Neuronal stem cell (in vitro differentiated cells): Measurements from ENCODE around the gene ADSS1.
"Not testable (repeated sequence)": the region's sequence is repeated elsewhere in the genome, so short reads cannot be mapped to it uniquely, and the experiment has no call there.

Experiments used
- DNase-seq: peaks from one replicate; pipeline ENCODE4 v3.0.0-alpha.2; 2013; ENCODE audit warnings: low spot score
- H2AFZ ChIP-seq: one replicate; pipeline ENCODE4 v1.6.1; 2013; ENCODE audit warnings: mild to moderate bottlenecking, low read length, inconsistent platforms
- H2AK5ac ChIP-seq: 2 replicates; pipeline ENCODE4 v1.6.1; 2013; ENCODE audit warnings: low read depth, mild to moderate bottlenecking, inconsistent platforms, low read length, moderate library complexity, mixed read lengths
- H2BK120ac ChIP-seq: 2 replicates; pipeline ENCODE4 v1.6.1; 2013; ENCODE audit warnings: low read depth, mild to moderate bottlenecking, inconsistent platforms, low read length, moderate library complexity, mixed read lengths
- H2BK12ac ChIP-seq: one replicate; pipeline ENCODE4 v1.6.1; 2013; ENCODE audit warnings: low read length, inconsistent platforms
- H2BK15ac ChIP-seq: 2 replicates; pipeline ENCODE4 v1.6.1; 2013; ENCODE audit warnings: mild to moderate bottlenecking, low read length, inconsistent platforms, mixed read lengths
- H2BK5ac ChIP-seq: one replicate; pipeline ENCODE4 v1.6.1; 2013; ENCODE audit warnings: inconsistent platforms, mild to moderate bottlenecking, low read length, moderate library complexity
- H3K14ac ChIP-seq: one replicate; pipeline ENCODE4 v1.6.1; 2013; ENCODE audit warnings: low read length, inconsistent platforms
- H3K18ac ChIP-seq: 2 replicates; pipeline ENCODE4 v1.6.1; 2013; ENCODE audit warnings: low read length, inconsistent platforms
- H3K23ac ChIP-seq: 2 replicates; pipeline ENCODE4 v1.6.1; 2013; ENCODE audit warnings: low read depth, mild to moderate bottlenecking, mixed read lengths, low read length, inconsistent platforms; ENCODE audit not compliant: poor library complexity
- H3K27ac ChIP-seq: replicated peaks from 3 replicates; pipeline ENCODE4 v1.5.1; 2013; ENCODE audit warnings: low read length, inconsistent platforms
- H3K27me3 ChIP-seq, 3 experiments: 2 replicates each; pipeline ENCODE4 v1.6.1; 2013; ENCODE audit warnings: low read length in 3 of 3, mild to moderate bottlenecking in 2 of 3, inconsistent platforms in 1 of 3, low read depth in 1 of 3, mixed read lengths in 1 of 3, moderate library complexity in 1 of 3; ENCODE audit not compliant: control insufficient read depth in 3 of 3, insufficient read depth in 3 of 3
- H3K36me3 ChIP-seq, 2 donors: replicated peaks in 1 of 2; 2 replicates each; pipeline ENCODE4 v1.6.1; 2013; ENCODE audit warnings: low read length in 2 of 2; ENCODE audit not compliant: control insufficient read depth in 2 of 2, insufficient read depth in 2 of 2
- H3K4ac ChIP-seq: 2 replicates; pipeline ENCODE4 v1.6.1; 2013; ENCODE audit warnings: inconsistent platforms, mild to moderate bottlenecking, low read length, moderate library complexity
- H3K4me1 ChIP-seq, 2 donors: 1 replicate in 1 of 2; 2 replicates in 1 of 2; pipeline ENCODE4 v1.6.1; 2013; ENCODE audit warnings: low read length in 2 of 2, low read depth in 1 of 2; ENCODE audit not compliant: control insufficient read depth in 2 of 2, insufficient read depth in 1 of 2
- H3K4me2 ChIP-seq: one replicate; pipeline ENCODE4 v1.6.1; 2013; ENCODE audit warnings: mild to moderate bottlenecking, low read length, inconsistent platforms; ENCODE audit not compliant: insufficient read depth, poor library complexity, severe bottlenecking
- H3K4me3 ChIP-seq, 2 donors: 2 replicates each; pipeline ENCODE4 v1.5.1; 2013; ENCODE audit warnings: low read length in 2 of 2, mild to moderate bottlenecking in 2 of 2, inconsistent platforms in 1 of 2, moderate library complexity in 1 of 2
- H3K79me1 ChIP-seq: one replicate; pipeline ENCODE4 v1.6.1; 2013; ENCODE audit warnings: low read depth, mild to moderate bottlenecking, inconsistent platforms, low read length, moderate library complexity
- H3K9ac ChIP-seq: one replicate; pipeline ENCODE4 v1.6.1; 2013; ENCODE audit warnings: mild to moderate bottlenecking, low read depth, low read length, inconsistent platforms; ENCODE audit not compliant: poor library complexity
- H3K9me3 ChIP-seq, 2 donors: replicated peaks in 1 of 2; 2 replicates each; pipeline versions ENCODE3 to v1.6.1; 2013; ENCODE audit warnings: low read length in 2 of 2, mild to moderate bottlenecking in 2 of 2, inconsistent platforms in 1 of 2, low read depth in 1 of 2, mixed read lengths in 1 of 2, moderate library complexity in 1 of 2; ENCODE audit not compliant: control insufficient read depth in 2 of 2, insufficient read depth in 1 of 2
- H4K8ac ChIP-seq: one replicate; pipeline ENCODE4 v1.6.1; 2013; ENCODE audit warnings: low read depth, mild to moderate bottlenecking, inconsistent platforms, low read length, moderate library complexity
- H4K91ac ChIP-seq: one replicate; pipeline ENCODE4 v1.6.1; 2013; ENCODE audit warnings: low read length, low read depth, mild to moderate bottlenecking, inconsistent platforms; ENCODE audit not compliant: poor library complexity
- WGBS, 2 donors: extraction: QIAGEN DNeasy Blood & Tissue Kit; methylation state at CpG; one replicate each; pipeline ENCODE4 v1.1.7; 2013; ENCODE audit warnings: missing lambda C conversion rate in 2 of 2, mixed read lengths in 1 of 2; ENCODE audit not compliant: insufficient read length in 2 of 2, insufficient replicate concordance in 1 of 2; ENCODE audit errors: extremely low coverage in 2 of 2; 5-methylcytosine and 5-hydroxymethylcytosine counted together

ADSS1 gene

GRCh38 chr14:104728631-104729030 is 4.6 kb downstream of the ADSS1 start:
- Histone ChIP-seq H3K4me3 (no peak overlapping the region), H2AFZ (no peak overlapping the region), H3K4ac (peak overlapping the region; percentile 37), H3K36me3 (no peaks in the 10 kb centered on the region), H3K4me2 (no peak overlapping the region), H2AK5ac (peak overlapping the region; percentile 90), H3K4me1 (peaks cover 15 to 17% of the 10 kb centered on the region in 2 donors), H3K14ac (peak overlapping the region; percentile 89), H3K18ac (peak overlapping the region; percentile 71), H3K23ac (peak overlapping the region; percentile 17), H2BK15ac (peak overlapping the region; percentile 6), H3K27me3 (no peaks in the 10 kb centered on the region), H2BK12ac (no peak overlapping the region), H4K91ac (no peak overlapping the region), H3K9me3 (peaks cover 0 to 3% of the 10 kb centered on the region in 2 donors), H2BK120ac (no peak overlapping the region), H2BK5ac (peak overlapping the region; percentile 66), H3K27ac (no peak overlapping the region), H3K9ac (no peak overlapping the region), H4K8ac (no peak overlapping the region), H3K79me1 (peaks cover 14% of the 10 kb centered on the region)
- no peak for DNase-seq
- WGBS, 2 donors, result no CpG with 5 or more reads among the region's 17 CpGs

- not testable (repeated sequence) for H4K91ac ChIP-seq, H2BK120ac ChIP-seq, H3K18ac ChIP-seq, H3K4ac ChIP-seq, H4K8ac ChIP-seq, H2AFZ ChIP-seq, H2BK15ac ChIP-seq, H3K4me2 ChIP-seq, H3K27me3 ChIP-seq, H3K27ac ChIP-seq, H3K9me3 ChIP-seq, H2BK12ac ChIP-seq, H3K4me3 ChIP-seq, DNase-seq, H3K36me3 ChIP-seq
- peak overlapping the region; percentile 38 for H3K14ac ChIP-seq
- H3K79me1 ChIP-seq, result peaks cover 11% of the 10 kb centered on the region
- H3K23ac ChIP-seq, result peak overlapping the region; percentile 44
- H2BK5ac ChIP-seq, result peak overlapping the region; percentile 19
- H3K4me1 ChIP-seq, result peaks cover 13 to 15% of the 10 kb centered on the region in 2 donors
- no CpG with 5 or more reads among the region's 73 CpGs for WGBS, 2 donors
- peak overlapping the region; percentile 90 for H2AK5ac ChIP-seq
- peak overlapping the region; percentile 63 for H3K9ac ChIP-seq
Observed at GRCh38 chr14:104729176-104729834, 5.3 kb downstream of the ADSS1 start.

DNA sequence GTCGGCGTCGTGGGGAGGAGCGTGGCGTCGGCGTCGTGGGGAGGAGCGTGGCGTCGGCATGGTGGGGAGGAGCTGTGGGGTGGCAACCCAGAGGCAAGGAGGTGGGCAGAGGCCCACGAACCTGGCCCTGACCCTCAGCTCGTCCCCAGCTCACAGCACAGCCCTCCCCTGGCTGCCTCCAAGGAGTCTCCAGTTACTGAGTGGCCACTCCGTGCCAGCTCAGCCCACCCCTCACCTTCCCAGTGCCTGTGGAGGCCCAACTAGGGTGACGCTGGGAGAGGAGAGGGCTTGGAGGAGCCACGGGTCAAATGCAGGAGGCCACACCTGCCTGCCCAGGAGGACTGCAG is 5.8 kb downstream of the ADSS1 start:
- Histone ChIP-seq H3K4ac (no peak overlapping the region), H2BK12ac (no peak overlapping the region)

GRCh38 chr14:104730487-104730886 is 6.5 kb downstream of the ADSS1 start:
- no peak overlapping the region for H3K4ac ChIP-seq
- no peak overlapping the region for H2BK120ac ChIP-seq
- H3K9me3 ChIP-seq, result peaks cover 0 to 3% of the 10 kb centered on the region in 2 donors
- no peaks in the 10 kb centered on the region for H3K36me3 ChIP-seq
- no peak overlapping the region for H3K9ac ChIP-seq
- H3K4me2 ChIP-seq, result no peak overlapping the region
- no peak overlapping the region for H3K23ac ChIP-seq
- H2AFZ ChIP-seq, result no peak overlapping the region
- no peak for DNase-seq
- no peak overlapping the region for H3K4me3 ChIP-seq
- no CpG with 5 or more reads among the region's 5 CpGs for WGBS, 2 donors
- no peak overlapping the region for H3K18ac ChIP-seq
- H3K27me3 ChIP-seq, result no peaks in the 10 kb centered on the region
- H3K4me1 ChIP-seq, result peaks cover 5 to 11% of the 10 kb centered on the region in 2 donors
- H2BK15ac ChIP-seq, result no peak overlapping the region
- no peak overlapping the region for H4K91ac ChIP-seq
- H4K8ac ChIP-seq, result no peak overlapping the region
- H2BK12ac ChIP-seq, result peak overlapping the region; percentile 84
- H3K79me1 ChIP-seq, result peaks cover 5% of the 10 kb centered on the region
- H2AK5ac ChIP-seq, result no peak overlapping the region
- no peak overlapping the region for H2BK5ac ChIP-seq
- no peak overlapping the region for H3K27ac ChIP-seq
- H3K14ac ChIP-seq, result no peak overlapping the region

More for the DNA sequence above, 5.8 kb downstream of the ADSS1 start:
- H3K27me3 ChIP-seq, result no peaks in the 10 kb centered on the region
- H3K18ac ChIP-seq, result no peak overlapping the region
- no peak overlapping the region for H2BK15ac ChIP-seq
- peaks cover 7% of the 10 kb centered on the region for H3K79me1 ChIP-seq
- no peak overlapping the region for H3K27ac ChIP-seq
- no peak overlapping the region for H2AK5ac ChIP-seq
- no peak overlapping the region for H4K8ac ChIP-seq
- no peak overlapping the region for H3K4me3 ChIP-seq
- no CpG with 5 or more reads among the region's 16 CpGs for WGBS, 2 donors
- no peaks in the 10 kb centered on the region for H3K36me3 ChIP-seq
- no peak overlapping the region for H2AFZ ChIP-seq
- H2BK5ac ChIP-seq, result no peak overlapping the region
- no peak overlapping the region for H2BK120ac ChIP-seq
- no peak for DNase-seq
- H3K4me2 ChIP-seq, result no peak overlapping the region
- no peak overlapping the region for H3K9ac ChIP-seq
- peaks cover 9 to 11% of the 10 kb centered on the region in 2 donors for H3K4me1 ChIP-seq
- peak overlapping the region; percentile 71 for H3K14ac ChIP-seq
- peak overlapping the region; percentile 91 for H3K23ac ChIP-seq
- H3K9me3 ChIP-seq, result peaks cover 0 to 3% of the 10 kb centered on the region in 2 donors
- no peak overlapping the region for H4K91ac ChIP-seq
